ENCODE data around the gene C1QA. TPM values are rescaled to one million over a fixed set of nuclear protein-coding genes. Genes with fewer than 3 reads are reported as not detected.

Gene C1QA, protein sequence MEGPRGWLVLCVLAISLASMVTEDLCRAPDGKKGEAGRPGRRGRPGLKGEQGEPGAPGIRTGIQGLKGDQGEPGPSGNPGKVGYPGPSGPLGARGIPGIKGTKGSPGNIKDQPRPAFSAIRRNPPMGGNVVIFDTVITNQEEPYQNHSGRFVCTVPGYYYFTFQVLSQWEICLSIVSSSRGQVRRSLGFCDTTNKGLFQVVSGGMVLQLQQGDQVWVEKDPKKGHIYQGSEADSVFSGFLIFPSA
- polyA plus RNA-seq (2013, experiment 1 of 2; ENCODE audit: insufficient read length), result not detected
- polyA plus RNA-seq (2013, experiment 2 of 2; ENCODE audit: insufficient read length), result not detected

GRCh38 chr1:22636353-22636752, at the start of gene C1QA:
C1QA (plus strand) TSS chr1:22636628; CDS start chr1:22637617, 989 bp downstream.
- no peak for DNase-seq

DNA sequence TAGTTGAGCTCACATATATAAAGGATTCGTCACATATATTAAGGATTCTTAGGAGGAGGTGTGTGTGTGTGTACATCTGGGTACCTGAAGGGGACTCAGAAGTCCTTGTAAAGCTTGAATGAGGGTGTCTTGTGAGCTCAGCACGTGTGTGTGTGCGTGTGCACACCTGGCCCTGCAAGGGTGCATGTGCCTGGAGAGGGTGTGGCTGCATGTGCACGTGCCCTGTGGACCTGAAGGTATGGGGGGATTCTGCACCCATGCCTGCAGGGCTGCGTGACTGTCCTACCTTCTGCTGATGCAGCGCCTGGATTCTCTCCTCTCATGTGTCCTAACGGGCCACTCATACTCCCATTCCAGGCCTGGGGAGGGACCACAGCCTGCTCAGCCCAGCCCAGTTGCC, 49.2 kb upstream of the C1QA start:
- no peak for DNase-seq

DNA sequence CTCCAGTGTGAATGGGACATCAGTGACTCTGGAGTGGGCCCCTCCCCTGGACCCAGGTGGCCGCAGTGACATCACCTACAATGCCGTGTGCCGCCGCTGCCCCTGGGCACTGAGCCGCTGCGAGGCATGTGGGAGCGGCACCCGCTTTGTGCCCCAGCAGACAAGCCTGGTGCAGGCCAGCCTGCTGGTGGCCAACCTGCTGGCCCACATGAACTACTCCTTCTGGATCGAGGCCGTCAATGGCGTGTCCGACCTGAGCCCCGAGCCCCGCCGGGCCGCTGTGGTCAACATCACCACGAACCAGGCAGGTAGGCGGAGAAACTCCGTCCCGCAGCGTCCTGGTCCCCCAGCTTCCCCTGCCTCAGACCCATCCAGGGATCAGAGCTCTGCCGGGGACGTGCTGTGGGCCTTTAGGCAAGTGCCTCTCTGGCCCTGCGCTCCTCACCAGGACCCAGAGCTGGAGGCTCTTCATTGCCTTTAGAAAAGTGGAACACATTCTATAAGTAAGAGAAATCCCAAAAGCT, 47.5 kb upstream of the C1QA start:
- DNase-seq, result no peak

GRCh38 chr1:22591576-22591975, 44.9 kb upstream of the C1QA start:
- DNase-seq, result no peak

DNA sequence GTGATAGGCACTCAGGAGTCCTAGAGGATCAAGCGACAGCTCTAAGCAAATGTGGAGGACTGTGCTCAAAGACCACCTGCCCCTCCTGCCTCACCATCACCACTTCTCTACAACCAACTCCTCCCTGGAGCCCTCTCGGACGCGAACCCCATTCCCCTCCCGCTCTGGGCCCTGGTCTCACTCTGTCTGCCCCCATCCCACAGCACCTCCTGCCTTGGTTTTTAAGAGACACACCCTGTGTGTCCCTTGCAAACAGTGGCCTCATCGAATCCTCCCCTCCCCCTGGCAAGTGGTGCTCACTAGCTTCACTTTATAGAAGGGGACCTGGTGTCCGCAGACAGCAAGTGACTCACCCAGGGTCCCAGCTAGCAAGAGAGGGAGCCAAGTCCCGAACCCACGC, 44.4 kb upstream of the C1QA start:
- DNase-seq, result no peak

DNA sequence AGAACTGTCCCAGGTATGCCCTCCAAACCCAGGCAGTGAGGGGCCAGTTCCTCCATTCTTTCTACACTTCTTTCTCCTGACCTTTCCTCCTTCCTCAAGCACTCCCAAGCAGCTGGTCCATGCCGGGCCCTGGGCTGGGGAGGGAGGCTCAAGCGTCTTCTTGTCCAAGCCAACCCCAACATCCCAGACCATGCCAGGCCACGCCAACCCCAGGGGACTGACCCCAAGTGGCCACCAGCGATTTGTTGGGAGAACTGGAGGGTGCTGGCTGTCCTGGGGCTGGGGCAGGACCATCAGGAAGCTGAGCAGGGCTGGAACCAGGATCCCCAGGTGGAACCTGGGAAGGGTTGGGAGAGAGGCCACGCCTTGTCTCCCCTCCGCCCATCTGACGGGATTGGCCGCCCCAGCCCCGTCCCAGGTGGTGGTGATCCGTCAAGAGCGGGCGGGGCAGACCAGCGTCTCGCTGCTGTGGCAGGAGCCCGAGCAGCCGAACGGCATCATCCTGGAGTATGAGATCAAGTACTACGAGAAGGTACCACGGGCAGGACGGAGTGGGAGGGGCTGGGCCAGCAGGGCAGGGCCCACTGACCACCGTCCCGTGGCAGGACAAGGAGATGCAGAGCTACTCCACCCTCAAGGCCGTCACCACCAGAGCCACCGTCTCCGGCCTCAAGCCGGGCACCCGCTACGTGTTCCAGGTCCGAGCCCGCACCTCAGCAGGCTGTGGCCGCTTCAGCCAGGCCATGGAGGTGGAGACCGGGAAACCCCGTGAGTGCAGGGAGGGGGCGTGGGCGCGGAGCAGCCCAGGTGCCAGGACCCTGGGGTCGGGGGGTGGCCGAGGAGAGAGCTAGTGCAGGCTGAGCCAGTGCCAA, 43.3 kb upstream of the C1QA start:
- no peak for DNase-seq

- no peak for DNase-seq
These were observed 42.0 kb upstream of the C1QA start for GRCh38 chr1:22594396-22594795.

DNA sequence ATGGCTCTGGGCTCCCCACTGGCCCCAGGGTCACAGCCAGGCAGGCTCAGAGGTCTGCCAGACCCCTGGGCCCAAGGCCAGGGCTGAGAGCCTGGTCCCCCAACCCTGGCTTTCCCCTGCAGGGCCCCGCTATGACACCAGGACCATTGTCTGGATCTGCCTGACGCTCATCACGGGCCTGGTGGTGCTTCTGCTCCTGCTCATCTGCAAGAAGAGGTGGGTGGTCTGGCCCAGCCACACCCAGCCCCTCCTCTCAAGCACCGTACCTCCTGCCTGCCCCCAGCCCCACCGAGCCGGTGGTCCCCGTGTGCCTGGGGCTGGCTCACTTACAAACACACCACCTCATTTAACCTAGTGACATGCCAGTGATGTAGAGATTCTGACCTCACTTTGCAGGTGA, 41.3 kb upstream of the C1QA start:
- no peak for DNase-seq

GRCh38 chr1:22597301-22597965, 39.0 kb upstream of the C1QA start:
- no peak for DNase-seq

GRCh38 chr1:22597996-22598395, 38.4 kb upstream of the C1QA start:
- DNase-seq, result no peak

GRCh38 chr1:22598736-22599135, 37.7 kb upstream of the C1QA start:
- no peak for DNase-seq

GRCh38 chr1:22600071-22600816, 36.2 kb upstream of the C1QA start:
- DNase-seq, result no peak

DNA sequence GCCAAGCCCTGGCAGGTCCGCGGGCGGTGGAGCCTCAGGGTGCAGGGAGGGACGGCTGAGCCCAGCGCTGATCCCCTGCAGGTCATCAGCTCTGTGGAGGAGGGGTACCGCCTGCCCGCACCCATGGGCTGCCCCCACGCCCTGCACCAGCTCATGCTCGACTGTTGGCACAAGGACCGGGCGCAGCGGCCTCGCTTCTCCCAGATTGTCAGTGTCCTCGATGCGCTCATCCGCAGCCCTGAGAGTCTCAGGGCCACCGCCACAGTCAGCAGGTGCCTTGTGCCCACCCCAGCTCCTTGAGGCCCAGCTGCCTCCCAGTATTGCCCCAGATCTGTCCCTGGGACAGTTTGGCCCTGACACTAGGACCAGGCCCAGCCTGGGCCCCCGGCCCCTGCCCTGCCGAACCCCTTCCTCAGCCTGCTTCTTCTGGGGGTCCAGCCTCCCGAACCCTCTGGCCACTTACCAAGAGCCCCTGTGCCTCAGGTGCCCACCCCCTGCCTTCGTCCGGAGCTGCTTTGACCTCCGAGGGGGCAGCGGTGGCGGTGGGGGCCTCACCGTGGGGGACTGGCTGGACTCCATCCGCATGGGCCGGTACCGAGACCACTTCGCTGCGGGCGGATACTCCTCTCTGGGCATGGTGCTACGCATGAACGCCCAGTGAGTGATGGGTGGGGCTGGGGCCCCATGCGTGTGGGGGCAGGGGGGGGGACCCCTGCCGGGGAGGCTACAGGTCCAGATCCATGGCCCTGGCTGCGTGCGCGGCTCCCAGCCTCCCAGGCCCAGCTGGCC, 35.4 kb upstream of the C1QA start:
- no peak for DNase-seq

DNA sequence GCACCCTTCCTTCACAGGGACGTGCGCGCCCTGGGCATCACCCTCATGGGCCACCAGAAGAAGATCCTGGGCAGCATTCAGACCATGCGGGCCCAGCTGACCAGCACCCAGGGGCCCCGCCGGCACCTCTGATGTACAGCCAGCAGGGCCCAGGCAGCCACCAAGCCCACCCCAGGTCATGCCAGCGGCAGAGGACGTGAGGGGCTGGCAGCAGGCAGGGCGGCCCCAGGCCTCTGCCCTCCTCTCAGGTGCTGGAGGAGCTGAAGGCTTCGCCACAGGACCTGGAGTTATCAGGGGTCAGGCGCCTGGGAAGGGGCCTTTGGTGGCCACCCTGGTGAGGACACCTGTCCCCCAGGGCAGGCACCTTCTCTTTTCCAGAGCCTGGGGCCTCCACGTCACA, 34.8 kb upstream of the C1QA start:
- no peak for DNase-seq

DNA sequence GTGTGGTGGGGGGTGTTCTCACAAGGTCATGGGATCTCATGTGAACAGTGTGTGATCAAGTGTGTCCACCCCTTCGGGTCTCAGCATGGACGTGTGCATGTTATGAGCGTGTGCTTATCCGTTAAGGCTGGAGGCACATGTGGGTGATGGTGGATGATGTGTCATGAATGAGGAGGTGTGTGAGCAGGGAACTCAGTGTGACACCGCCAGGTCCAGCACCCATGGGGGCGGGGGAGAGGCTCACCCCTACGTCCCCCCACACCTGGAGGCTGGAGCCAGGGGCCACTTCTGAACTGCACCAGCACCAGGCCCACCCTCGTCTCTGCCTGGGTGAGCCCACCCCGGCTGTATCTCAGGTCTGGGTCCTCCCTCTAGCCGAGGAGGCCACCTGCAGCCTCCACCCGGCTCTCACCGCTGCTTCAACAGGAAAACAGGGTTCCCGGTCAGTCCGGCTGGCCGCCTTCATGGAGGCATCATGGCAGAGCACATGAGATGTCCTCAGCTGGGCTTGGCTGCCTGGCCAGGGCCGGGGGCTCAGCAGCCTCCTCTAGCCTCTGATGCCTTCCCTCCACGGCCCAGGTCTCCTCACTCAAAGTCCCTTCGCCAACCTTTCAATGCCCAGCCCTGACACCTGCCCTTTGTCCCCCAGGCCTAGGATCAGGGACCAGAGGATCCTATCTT, 34.2 kb upstream of the C1QA start:
- no peak for DNase-seq

GRCh38 chr1:22606161-22606560, 30.3 kb upstream of the C1QA start:
- no peak for DNase-seq

DNA sequence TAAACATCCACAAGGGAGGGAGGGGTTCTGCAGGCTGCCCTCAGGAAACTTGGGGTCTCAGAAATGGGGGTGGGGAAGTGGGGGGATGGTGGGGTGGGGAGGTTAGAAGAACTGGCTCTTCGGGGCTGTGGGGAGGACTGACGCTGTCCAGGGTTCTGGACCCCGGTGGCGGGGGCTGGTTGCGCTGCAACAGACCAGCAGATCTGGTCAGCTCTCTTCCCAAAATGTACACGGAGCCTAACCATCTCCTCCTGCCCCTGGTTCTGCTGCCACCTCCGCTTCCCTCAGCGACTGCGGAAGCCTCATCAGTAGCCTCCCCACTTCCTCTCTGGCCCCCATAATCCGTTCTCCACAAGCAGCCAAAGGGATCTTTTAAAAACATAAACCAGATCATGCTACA, 29.3 kb upstream of the C1QA start:
- no peak for DNase-seq

- DNase-seq, result no peak
These were observed 28.1 kb upstream of the C1QA start for GRCh38 chr1:22608361-22608760.

DNA sequence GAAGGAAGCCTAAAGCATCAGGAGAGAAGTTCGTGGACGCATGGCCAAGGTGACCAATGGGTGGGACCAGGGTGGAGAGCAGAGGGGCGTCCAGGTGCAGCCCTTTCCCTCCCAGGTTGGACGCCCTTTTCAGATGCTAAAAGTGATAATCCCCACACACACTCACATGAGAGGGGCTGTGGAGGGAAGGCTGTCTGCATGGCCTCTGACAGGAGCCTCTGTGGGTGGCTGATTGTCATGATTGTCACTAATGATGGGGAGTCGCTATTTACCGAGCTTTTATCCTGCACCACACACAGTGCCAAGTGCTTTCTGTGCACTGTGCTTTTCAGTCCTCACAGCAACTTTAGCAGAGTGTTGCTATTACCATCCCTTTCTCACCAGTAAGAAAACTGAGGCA, 27.1 kb upstream of the C1QA start:
- DNase-seq, result no peak

DNA sequence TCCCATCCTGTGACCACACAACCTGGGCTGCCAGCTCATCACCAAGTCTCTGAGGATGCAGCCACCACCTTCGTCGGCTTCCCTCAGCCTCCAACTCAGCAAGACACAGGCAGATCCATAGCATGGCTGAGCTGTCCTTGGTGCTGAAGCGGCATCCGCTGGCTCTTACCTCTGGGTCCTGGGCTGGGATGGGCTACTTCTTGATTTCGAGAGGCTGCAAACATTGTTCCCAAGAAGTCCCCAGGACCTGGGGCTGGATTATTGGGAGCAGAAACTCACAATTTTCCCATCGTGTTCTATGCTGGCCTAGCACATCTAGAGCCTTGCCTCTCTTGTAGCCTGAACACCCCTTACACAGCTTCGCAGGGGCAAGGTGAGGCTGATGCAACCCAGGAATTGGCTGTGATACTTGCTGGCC, 24.9 kb upstream of the C1QA start:
- peak; percentile 55 for DNase-seq

Data from fibroblast of skin of abdomen (primary cell).